HepG2 (cell line): Measurements from ENCODE around the gene PRKCZ. TPM values are rescaled to one million over a fixed set of nuclear protein-coding genes. Genes with fewer than 3 reads are reported as not detected.
"Not testable (repeated sequence)": the region's sequence is repeated elsewhere in the genome, so short reads cannot be mapped to it uniquely, and the experiment has no call there.

Experiments used
- ATAC-seq: fragments of 200-7000 bp; cut with Tn5 transposase; 3 replicates; pipeline ENCODE4 v1.9.1; 2020; ENCODE audit warnings: mild to moderate bottlenecking, moderate library complexity
- BruUV-seq: library from RNA; stranded (reverse); fragments of 400-500 nt; replicated peaks from 2 replicates; lab custom pipeline; 2021; lab: Mats Ljungman, UMichigan
- CTCF ChIA-PET: fragments of 300-600 bp; formaldehyde crosslinking; extraction: SDS; loops from one replicate; lab custom pipeline; 2021; ENCODE audit warnings: low total read pairs, inconsistent platforms, low intra/inter-chr PET ratio; lab: Yijun Ruan, JAX
- POLR2A ChIA-PET: fragments of 350-600 bp; sonication (Branson Sonifier 250); formaldehyde crosslinking; loops from one replicate; lab custom pipeline; 2020; ENCODE audit warnings: antibody characterized with exemption, inconsistent platforms; lab: Yijun Ruan, JAX
- DNase-seq: peaks from one replicate; pipeline ENCODE4 v3.0.0-alpha.2; 2015; ENCODE audit warnings: low spot score
- FAIRE-seq: peaks from 3 replicates; lab custom pipeline; 2011; peaks lifted over from hg19 to GRCh38; lab: Jason Lieb, UNC
- H2AFZ ChIP-seq: one replicate; pipeline ENCODE4 v1.6.1; 2011; ENCODE audit warnings: low read length, inconsistent platforms
- H3K27ac ChIP-seq: fragments of 300-600 bp; 3 replicates; pipeline ENCODE4 v1.8.0; 2011; ENCODE audit warnings: mixed run types, mild to moderate bottlenecking, mixed read lengths, low read length, inconsistent platforms; ENCODE audit not compliant: insufficient read depth; ENCODE audit errors: extremely low read length
- H3K27me3 ChIP-seq, 2 experiments: fragments of 200-600 bp in 1 of 2; 2 replicates in 1 of 2; 3 replicates in 1 of 2; pipeline versions ENCODE4 v1.6.0 to v1.8.0; 2011; ENCODE audit warnings: low read length in 2 of 2, mild to moderate bottlenecking in 2 of 2, moderate library complexity in 2 of 2, inconsistent platforms in 1 of 2; ENCODE audit not compliant: insufficient read depth in 2 of 2, control insufficient read depth in 1 of 2
- H3K36me3 ChIP-seq, 2 experiments: fragments of 200-600 bp in 1 of 2; replicated peaks in 1 of 2; 2 replicates in 1 of 2; 3 replicates in 1 of 2; pipeline versions ENCODE4 v1.5.1 to v1.8.0; 2011; ENCODE audit warnings: low read length in 2 of 2, inconsistent platforms in 1 of 2; ENCODE audit not compliant: insufficient read depth in 2 of 2, control insufficient read depth in 1 of 2
- H3K4me1 ChIP-seq: 2 replicates; pipeline ENCODE4 v1.5.1; 2012; ENCODE audit warnings: low read length, inconsistent platforms; ENCODE audit not compliant: insufficient read depth
- H3K4me2 ChIP-seq: 2 replicates; pipeline ENCODE4 v1.6.0; 2011; ENCODE audit warnings: low read depth, low read length, inconsistent platforms
- H3K4me3 ChIP-seq, 3 experiments: fragments of 200-600 bp in 1 of 3; sonication (generic), shearing (Covaris generic) in 1 of 3; replicated peaks in 1 of 3; 2 replicates each; pipeline ENCODE4 v1.5.1; 2011 to 2016; ENCODE audit warnings: low read length in 3 of 3, inconsistent platforms in 2 of 3, low read depth in 2 of 3, mild to moderate bottlenecking in 2 of 3, control low read depth in 1 of 3, mixed read lengths in 1 of 3; ENCODE audit not compliant: insufficient read depth in 1 of 3
- H3K79me2 ChIP-seq: one replicate; pipeline ENCODE4 v1.6.1; 2011; ENCODE audit warnings: low read length, inconsistent platforms; ENCODE audit not compliant: insufficient read depth
- H3K9ac ChIP-seq: 2 replicates; pipeline ENCODE4 v1.6.0; 2011; ENCODE audit warnings: mild to moderate bottlenecking, low read depth, low read length, inconsistent platforms; ENCODE audit not compliant: insufficient read depth
- H3K9me3 ChIP-seq: 2 replicates; pipeline ENCODE4 v1.5.1; 2012; ENCODE audit warnings: mild to moderate bottlenecking, low read length
- H4K20me1 ChIP-seq: 2 replicates; pipeline ENCODE4 v1.6.0; 2011; ENCODE audit warnings: inconsistent platforms, mild to moderate bottlenecking, low read length, moderate library complexity; ENCODE audit not compliant: insufficient read depth
- CC2D1A ChIP-seq: sonication (generic); formaldehyde crosslinking; IDR thresholded peaks from 2 replicates; pipeline ENCODE4 v1.8.1; 2023; ENCODE audit warnings: mild to moderate bottlenecking, missing genetic modification reagents
- RFX3 ChIP-seq: IDR thresholded peaks from 2 replicates; pipeline ENCODE4 v1.6.1; 2016; ENCODE audit warnings: missing biosample characterization, missing genetic modification reagents
- TBX3 ChIP-seq: fragments of 450-650 bp; IDR thresholded peaks from 2 replicates; pipeline ENCODE4 v1.6.1; 2017; ENCODE audit warnings: antibody characterized with exemption, mild to moderate bottlenecking, inconsistent platforms, borderline replicate concordance
- WGBS: methylation state at CpG from one replicate; pipeline ENCODE4 v1.1.6; 2017; ENCODE audit warnings: low lambda C conversion rate; 5-methylcytosine and 5-hydroxymethylcytosine counted together
- in situ Hi-C: cut with HindIII; loops from 2 replicates; pipeline ENCODE4 v1.10.0; 2017; ENCODE audit warnings: low pct_unique_long_range_greater_than_20kb; ENCODE audit not compliant: extremely low pct_ligation_motif_present
- intact Hi-C: fragments of 100-400 bp; cut with micrococcal nuclease; formaldehyde crosslinking; loops from one replicate; pipeline ENCODE4 v1.10.0; 2022; ENCODE audit not compliant: unreplicated experiment
- polyA plus RNA-seq, 8 experiments: library from polyadenylated mRNA; depleted of rRNA in 3 of 8; stranded (reverse) in 7 of 8; unstranded in 1 of 8; fragments of >200 nt; fragmentation: Illumina TruSeq in 4 of 8; extraction: Trizol in 4 of 8; gene quantifications; 2 replicates each; pipeline versions ENCODE4 v1.2.1 to v1.2.3, GENCODE V29; 2011 to 2016; ENCODE audit warnings: low read depth in 4 of 8, missing spikeins in 1 of 8, mixed read lengths in 1 of 8; ENCODE audit not compliant: insufficient read depth in 1 of 8
- total RNA-seq, 5 experiments: library from RNA; depleted of rRNA; stranded (reverse); fragments of >200 nt; fragmentation: Illumina TruSeq; extraction: Trizol; gene quantifications; 2 replicates each; pipeline ENCODE4 v1.2.3, GENCODE V29; 2016; ENCODE audit warnings: low read depth in 1 of 5

The PRKCZ gene
- total and polyA plus RNA-seq, 2 of the 13 experiments (the other 11 are each of a cell fraction or from before 2014, with no cell fraction given): 34.7 to 85.2 TPM

- H3K36me3 ChIP-seq, H4K20me1 ChIP-seq, in situ Hi-C loops, FAIRE-seq, DNase-seq, ATAC-seq, BruUV-seq, H3K4me2 ChIP-seq, H3K4me1 ChIP-seq, POLR2A ChIA-PET, H3K79me2 ChIP-seq, CTCF ChIA-PET, intact Hi-C loops, H3K27me3 ChIP-seq, H3K4me3 ChIP-seq, H3K27ac ChIP-seq, H3K9me3 ChIP-seq, H2AFZ ChIP-seq, H3K9ac ChIP-seq: not testable (repeated sequence)
- 98% methylated on average over 14 of the region's 14 CpGs for WGBS
These were observed 64.4 kb downstream of the PRKCZ start for GRCh38 chr1:2114635-2115007.

GRCh38 chr1:2115008-2115641, 64.9 kb downstream of the PRKCZ start:
- in situ Hi-C loops: no loop called here
- no peaks in the 10 kb centered on the region for H3K4me1 ChIP-seq
- 97% methylated on average over 33 of the region's 33 CpGs for WGBS
- ATAC-seq: no peak
- no peak overlapping the region for H3K4me3 ChIP-seq
- H3K27me3 ChIP-seq: no peaks in the 10 kb centered on the region
- POLR2A ChIA-PET: no interaction called here
- no peaks in the 10 kb centered on the region for H3K79me2 ChIP-seq
- intact Hi-C loops: no loop called here
- no peak for DNase-seq
- H2AFZ ChIP-seq: no peak overlapping the region
- TF ChIP-seq CC2D1A (CRISPR knock-in tag) (no peak), TBX3 (no peak), RFX3 (CRISPR knock-in tag) (no peak)
- no peaks in the 10 kb centered on the region; a peak in 2 of 5 replicates for H3K36me3 ChIP-seq
- no peak overlapping the region for H3K27ac ChIP-seq
- no peak overlapping the region for H3K9ac ChIP-seq
- no peaks in the 10 kb centered on the region for H3K9me3 ChIP-seq
- no peak for FAIRE-seq
- BruUV-seq: no TSS peak
- CTCF ChIA-PET: no interaction called here
- no peak overlapping the region for H3K4me2 ChIP-seq
- no peaks in the 10 kb centered on the region for H4K20me1 ChIP-seq
